Activated T-cell treated with anti-CD3 and anti-CD28 coated beads for 48 hours (primary cell): ENCODE results near the gene RRP12.
"Not testable (repeated sequence)": the region's sequence is repeated elsewhere in the genome, so short reads cannot be mapped to it uniquely, and the experiment has no call there.

ENCODE experiments used
- DNase-seq: peaks from one replicate; pipeline ENCODE4 v3.0.0-alpha.2; 2020; ENCODE audit warnings: low read depth

Gene RRP12, protein sequence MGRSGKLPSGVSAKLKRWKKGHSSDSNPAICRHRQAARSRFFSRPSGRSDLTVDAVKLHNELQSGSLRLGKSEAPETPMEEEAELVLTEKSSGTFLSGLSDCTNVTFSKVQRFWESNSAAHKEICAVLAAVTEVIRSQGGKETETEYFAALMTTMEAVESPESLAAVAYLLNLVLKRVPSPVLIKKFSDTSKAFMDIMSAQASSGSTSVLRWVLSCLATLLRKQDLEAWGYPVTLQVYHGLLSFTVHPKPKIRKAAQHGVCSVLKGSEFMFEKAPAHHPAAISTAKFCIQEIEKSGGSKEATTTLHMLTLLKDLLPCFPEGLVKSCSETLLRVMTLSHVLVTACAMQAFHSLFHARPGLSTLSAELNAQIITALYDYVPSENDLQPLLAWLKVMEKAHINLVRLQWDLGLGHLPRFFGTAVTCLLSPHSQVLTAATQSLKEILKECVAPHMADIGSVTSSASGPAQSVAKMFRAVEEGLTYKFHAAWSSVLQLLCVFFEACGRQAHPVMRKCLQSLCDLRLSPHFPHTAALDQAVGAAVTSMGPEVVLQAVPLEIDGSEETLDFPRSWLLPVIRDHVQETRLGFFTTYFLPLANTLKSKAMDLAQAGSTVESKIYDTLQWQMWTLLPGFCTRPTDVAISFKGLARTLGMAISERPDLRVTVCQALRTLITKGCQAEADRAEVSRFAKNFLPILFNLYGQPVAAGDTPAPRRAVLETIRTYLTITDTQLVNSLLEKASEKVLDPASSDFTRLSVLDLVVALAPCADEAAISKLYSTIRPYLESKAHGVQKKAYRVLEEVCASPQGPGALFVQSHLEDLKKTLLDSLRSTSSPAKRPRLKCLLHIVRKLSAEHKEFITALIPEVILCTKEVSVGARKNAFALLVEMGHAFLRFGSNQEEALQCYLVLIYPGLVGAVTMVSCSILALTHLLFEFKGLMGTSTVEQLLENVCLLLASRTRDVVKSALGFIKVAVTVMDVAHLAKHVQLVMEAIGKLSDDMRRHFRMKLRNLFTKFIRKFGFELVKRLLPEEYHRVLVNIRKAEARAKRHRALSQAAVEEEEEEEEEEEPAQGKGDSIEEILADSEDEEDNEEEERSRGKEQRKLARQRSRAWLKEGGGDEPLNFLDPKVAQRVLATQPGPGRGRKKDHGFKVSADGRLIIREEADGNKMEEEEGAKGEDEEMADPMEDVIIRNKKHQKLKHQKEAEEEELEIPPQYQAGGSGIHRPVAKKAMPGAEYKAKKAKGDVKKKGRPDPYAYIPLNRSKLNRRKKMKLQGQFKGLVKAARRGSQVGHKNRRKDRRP (N-terminal part only)

DNA sequence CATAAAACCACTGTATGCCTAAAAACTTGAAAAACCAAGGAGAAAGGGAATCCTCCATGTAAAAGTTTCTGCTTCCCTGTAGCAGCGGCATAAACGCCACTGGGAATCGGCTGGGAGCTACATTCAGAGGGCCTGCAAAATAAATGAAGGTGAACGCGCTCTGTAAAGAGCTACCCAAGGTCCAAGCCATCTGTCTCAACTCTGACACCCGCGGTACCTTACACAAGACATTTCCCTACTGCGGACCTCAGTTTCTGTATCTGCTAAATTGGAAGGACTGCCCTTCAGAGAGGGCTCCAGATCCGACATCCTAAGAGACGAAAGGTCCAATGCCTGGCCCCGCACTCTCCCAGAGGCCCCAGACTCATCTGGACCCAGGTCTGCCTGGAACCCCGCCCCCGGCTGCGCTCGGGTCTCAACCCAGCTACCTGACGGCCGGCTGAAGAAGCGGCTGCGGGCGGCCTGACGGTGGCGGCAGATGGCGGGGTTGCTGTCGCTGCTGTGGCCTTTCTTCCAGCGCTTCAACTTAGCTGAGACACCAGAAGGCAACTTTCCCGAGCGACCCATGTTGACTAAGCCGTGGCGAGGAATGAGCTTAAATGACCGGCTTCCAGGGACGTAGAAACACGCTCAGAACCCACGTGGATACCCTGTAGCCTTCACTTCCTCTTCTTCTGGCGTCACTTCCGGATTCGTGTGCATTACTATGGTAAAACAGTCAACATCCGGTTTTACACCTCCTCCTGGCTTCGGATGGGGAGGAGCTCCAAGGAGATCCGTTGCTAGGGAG lies at the start of gene RRP12:
Gene RRP12, minus strand, starts transcription at position 676 of the 790 bp plus-strand sequence. Its CDS starts 109 bp downstream, at position 567.
- peak; percentile 69 for DNase-seq

DNA sequence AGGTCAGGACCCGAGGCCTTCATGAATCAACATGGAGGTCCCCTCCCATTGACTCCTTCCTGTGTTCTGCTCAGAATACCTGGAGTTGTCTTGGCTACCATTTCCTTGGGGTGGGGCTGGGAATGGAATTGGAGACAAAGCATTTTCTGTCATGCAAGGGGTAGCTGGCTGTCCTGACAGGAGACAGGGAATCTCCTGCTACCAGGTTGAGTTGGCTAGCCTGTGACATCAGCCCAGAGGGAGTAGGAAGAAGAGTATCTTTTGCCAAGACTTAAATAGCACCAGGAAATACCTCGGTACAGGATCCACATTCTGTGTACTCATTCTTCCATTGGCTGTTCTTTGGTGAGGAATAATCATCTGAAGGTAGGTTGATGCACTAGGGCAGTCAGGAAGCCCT lies 49.7 kb upstream of the RRP12 start:
- DNase-seq, result no peak

GRCh38 chr10:97445722-97446639 lies 44.8 kb upstream of the RRP12 start, which contains the start of the genes EXOSC1 and ZDHHC16:
Gene EXOSC1, minus strand, starts transcription at chr10:97446006. Its CDS starts 21 bp downstream, at chr10:97445985.
Gene ZDHHC16, plus strand, starts transcription at chr10:97446175. Its CDS starts 5,501 bp downstream, at chr10:97451676.
- DNase-seq, result peak; percentile 88

- no peak for DNase-seq
Observed at GRCh38 chr10:97445357-97445721, 44.2 kb upstream of the RRP12 start.

GRCh38 chr10:97444212-97444611 lies 43.1 kb upstream of the RRP12 start:
- no peak for DNase-seq

GRCh38 chr10:97442277-97442676 lies 41.1 kb upstream of the RRP12 start:
- no peak for DNase-seq

- no peak for DNase-seq
Observed at GRCh38 chr10:97435211-97435610, 34.1 kb upstream of the RRP12 start.

- DNase-seq, result no peak
Observed at GRCh38 chr10:97434557-97434956, 33.4 kb upstream of the RRP12 start.

DNA sequence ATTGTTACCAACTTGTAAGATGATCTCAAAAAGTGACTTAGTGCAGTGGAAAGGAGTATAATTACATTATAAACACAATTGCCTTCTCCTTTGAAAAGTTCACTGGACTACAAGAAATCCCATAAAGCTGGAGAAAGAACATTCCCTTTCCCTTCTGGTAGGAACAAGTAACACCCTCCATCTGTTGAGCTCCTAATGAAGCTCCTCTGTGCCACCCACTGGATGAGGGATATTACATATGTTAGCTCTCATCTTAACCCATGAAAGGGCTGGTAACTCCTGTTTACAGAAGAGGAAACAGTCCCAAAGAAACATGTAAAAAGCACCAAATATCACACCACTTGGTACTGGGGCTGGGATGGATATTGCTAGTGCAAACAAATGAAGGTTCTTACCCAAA lies 32.9 kb upstream of the RRP12 start:
- DNase-seq, result no peak

GRCh38 chr10:97428572-97428981 lies 27.4 kb upstream of the RRP12 start:
- DNase-seq, result no peak

GRCh38 chr10:97427571-97428179 lies 26.5 kb upstream of the RRP12 start:
- no peak for DNase-seq

GRCh38 chr10:97426776-97427570 lies 25.8 kb upstream of the RRP12 start:
- DNase-seq, result no peak

DNA sequence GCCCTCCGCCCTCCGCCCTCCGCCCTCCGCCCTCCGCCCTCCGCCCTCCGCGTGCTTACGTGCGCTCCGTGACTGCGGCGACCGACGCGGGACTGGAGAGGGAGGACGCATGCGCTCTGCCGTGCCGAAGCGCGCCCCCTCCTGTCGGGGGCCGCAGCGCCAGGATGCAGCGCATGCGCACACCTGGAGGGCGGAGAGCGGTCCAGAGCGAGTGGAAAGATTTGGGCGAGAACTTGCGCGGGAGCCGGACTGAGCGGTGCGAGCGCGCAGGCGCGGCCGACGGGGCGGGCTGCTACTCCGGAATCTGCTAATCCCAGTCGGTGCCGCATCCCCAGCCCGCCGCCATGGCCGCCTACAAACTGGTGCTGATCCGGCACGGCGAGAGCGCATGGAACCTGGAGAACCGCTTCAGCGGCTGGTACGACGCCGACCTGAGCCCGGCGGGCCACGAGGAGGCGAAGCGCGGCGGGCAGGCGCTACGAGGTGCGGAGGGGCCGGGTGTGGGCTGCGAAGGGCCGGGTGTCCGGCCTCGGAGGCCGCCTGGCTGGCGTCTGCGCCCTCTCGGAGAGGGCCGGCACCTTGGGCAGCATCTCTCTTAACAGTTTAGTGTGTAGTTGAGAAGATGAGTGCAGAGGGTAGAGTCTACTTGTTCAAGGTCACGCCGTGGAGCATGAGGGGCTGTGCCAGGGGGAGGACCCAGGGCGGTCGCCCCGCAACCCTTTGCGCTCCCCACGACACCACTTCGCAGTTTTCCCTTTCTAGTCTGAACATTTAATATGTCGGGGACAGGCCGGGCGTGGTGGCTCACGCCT lies 25.0 kb upstream of the RRP12 start, which contains the start of gene PGAM1:
Gene PGAM1, plus strand, starts transcription at position 228 of the 812 bp plus-strand sequence. Its CDS starts 117 bp downstream, at position 345.
- peak; percentile 98 for DNase-seq

GRCh38 chr10:97423757-97424098 lies 22.6 kb upstream of the RRP12 start:
- not testable (repeated sequence) for DNase-seq

GRCh38 chr10:97416565-97416964 lies 15.4 kb upstream of the RRP12 start:
- DNase-seq, result no peak

DNA sequence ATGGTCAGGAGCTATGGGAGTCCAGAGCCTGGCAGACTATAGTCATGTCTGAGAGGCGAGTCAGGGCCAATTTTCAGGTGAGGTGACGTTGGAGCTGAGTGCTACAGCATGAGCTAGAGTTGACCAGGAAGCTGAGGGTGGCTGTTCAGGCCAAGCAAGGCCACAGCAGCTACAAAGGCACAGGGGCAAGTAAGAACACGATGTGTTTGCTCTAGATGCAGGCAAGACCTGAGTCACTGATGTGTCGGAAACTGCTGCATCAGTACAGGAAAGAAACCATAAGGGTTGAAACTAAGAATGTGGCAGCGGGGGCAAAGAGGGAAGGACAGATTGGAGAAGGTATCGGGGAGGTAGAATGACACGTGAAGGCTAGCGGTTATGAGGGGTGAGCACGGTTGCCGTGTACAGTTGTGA lies 11.8 kb upstream of the RRP12 start:
- DNase-seq, result peak; percentile 56

DNA sequence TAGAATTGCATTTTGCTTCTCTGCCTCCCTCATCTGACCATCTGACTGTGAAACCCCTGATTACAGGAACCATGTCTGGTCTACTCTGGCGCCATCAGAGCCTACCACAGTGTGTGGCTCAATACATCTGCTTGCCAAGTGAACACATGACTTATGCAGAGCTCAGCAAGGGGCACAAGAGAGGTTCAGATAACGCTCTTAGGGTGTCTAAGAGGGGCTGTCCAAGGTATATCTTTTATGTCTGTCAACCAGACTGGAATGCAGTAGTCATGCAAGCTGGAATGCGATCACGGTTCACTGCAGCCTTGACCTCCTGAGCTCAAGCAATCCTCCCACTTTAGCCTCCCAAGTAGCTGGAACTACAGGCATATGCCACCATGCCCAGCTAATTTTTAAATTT lies 10.3 kb upstream of the RRP12 start:
- no peak for DNase-seq

DNA sequence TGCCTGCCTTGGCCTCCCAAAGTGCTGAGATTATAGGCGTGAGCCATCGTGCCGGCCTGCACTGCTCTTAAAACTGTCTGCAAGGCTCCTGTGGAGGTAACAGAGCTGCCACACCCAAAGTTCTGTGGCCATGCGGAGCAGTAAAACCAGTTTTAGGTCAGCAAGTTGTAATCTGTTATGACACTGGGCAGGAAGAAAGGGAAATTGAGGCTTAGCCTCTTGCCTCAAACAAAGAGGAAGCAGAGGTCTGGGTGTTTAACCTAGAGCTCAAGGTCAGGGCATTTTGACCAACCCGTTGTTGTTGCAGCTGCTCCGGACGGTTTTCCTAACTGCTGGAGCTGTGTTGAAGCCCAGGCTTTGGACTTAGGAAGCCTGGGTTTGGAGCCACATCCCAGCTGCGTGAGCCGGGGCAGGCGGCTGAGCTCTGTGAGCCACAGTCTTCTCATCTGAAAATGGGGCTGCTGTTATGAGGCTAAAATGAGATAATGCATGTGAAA lies 7.4 kb upstream of the RRP12 start:
- no peak for DNase-seq
